ENCODE data around the gene TMEM222. TPM values are rescaled to one million over a fixed set of nuclear protein-coding genes. Genes with fewer than 3 reads are reported as not detected.
"Not testable (repeated sequence)": the region's sequence is repeated elsewhere in the genome, so short reads cannot be mapped to it uniquely, and the experiment has no call there.

The TMEM222 gene, protein sequence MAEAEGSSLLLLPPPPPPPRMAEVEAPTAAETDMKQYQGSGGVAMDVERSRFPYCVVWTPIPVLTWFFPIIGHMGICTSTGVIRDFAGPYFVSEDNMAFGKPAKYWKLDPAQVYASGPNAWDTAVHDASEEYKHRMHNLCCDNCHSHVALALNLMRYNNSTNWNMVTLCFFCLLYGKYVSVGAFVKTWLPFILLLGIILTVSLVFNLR
- total RNA-seq, result 26.8 TPM
- long read RNA-seq, transcript TMEM222-211 (6 exons, 1,613 nt), result major isoform, 29 of 45 reads
- long read RNA-seq, partial matches to known transcripts, result 7 of 45 reads
- long read RNA-seq, other reads (novel, unspliced or antisense), result 2 of 45 reads

DNA sequence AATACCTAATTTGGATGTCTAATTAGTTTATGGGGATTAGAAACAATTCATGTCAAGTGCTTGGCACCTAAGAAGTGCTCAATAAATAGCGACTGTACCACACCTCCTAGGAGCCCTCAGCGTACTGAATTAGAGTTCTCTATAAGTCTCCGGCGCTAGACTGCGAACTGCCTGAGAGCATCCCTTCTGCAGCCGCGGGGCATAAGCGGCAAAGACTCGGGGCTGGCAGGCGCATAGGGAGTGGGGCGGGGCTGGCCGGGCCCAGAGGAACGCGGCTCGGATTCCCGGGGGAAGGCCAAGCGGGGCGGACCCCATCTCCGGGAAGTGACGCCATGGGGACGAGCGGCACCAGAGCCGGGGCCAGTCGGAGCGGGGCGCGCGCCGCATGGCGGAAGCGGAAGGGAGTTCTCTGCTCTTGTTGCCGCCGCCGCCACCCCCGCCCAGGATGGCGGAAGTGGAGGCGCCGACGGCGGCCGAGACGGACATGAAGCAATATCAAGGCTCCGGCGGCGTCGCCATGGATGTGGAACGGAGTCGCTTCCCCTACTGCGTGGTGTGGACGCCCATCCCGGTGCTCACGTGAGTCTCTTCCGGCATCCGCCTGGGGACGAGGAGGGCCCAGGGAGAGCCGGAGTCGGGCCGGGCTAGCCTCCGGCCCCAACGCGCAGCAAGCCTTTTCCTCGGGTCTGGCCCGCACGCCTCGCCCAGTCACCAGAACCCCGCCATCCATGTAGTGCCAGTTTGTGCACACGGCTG is at the start of gene TMEM222:
Gene TMEM222, plus strand, starts transcription at position 351 of the 756 bp plus-strand sequence. Its CDS starts 35 bp downstream, at position 386.
- peak; percentile 99 for DNase-seq (ENCODE audit: low spot score)
- intact Hi-C loops (cut with DNase I), result loop anchor here (5.0 kb wide), 1 partner anchor 45 kb away; the partner anchor contains the start of gene MAP3K6

DNA sequence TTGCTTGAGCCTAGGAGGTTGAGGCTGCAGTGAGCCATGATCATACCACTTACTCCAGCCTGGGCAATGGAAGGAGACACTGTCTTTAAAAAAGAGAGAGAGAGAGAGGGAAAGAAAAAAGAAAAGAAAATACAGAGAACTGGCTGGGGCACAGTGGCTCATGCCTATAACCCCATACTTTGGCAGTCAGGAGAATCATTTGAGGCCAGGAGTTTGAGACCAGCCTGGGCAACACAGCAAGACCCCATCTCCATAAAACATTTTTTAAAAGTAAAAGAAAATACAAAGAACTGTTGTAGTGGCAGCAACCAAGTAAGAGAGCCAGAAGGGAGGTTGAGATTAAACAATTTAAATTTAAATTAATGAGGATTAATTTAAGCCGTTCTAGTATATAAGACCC is 47.8 kb upstream of the TMEM222 start:
- DNase-seq (ENCODE audit: low spot score), result no peak
- intact Hi-C loops (cut with DNase I), result no loop called here

DNA sequence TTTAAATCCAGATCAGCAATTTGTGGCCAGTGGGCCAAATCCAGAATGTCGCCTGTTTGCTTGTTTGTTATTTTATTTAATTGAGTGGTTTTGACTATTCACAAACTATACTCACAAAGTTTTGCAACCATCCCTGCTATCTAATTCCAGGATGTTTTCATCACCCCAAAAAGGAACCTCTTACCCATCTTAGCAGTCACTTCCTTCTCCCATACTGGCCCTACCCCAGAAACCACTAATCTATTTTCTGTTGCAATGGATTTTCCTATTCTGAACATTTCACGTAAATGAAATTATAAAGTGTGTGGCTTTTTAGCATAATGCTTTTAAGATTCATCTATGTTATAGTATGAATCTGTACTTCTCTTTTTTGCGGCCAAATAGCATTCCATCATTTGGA is 46.3 kb upstream of the TMEM222 start:
- intact Hi-C loops (cut with DNase I), result no loop called here
- no peak for DNase-seq (ENCODE audit: low spot score)

DNA sequence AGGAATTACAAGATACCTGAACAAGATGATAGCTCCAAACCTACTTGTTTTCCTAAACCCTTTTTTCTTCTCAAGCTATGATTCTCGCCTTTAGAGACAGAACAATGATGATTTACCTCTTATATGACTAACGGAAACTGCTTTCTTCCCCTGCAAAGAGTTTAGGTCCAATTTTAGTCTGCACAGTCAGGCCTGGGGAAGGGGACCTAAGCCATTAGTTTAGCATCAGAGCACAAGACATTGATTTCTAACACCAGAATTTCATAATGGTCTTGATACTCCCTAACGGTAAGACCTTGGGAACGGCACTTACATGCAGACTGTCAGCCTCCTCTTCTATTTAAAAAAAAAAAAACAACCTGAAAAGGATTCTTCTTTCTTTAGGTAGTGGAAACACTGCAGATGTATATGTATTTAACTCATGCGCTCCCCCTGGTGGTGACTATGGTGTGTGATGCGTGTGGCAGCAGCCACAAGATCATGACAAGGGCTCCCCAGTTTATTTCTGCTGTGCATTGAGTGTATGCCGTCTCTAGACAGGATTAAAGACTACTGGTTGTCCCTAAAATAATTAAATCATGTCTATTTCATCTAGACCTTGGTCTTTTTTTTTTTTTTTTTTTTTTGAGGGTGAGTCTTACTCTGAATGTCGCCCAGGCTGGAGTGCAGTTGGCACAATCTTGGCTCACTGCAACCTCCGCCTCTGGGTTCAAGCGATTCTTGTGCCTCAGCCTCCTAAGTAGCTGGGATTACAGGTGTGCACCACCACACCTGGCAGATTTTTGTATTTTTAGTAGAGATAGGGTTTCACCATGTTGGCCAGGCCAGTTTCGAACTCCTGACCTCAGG is 37.3 kb upstream of the TMEM222 start:
- intact Hi-C loops (cut with DNase I), result loop anchor here (1.0 to 10.0 kb wide), 3 partner anchors 90 to 237 kb away; no protein-coding TSS in a partner anchor

DNA sequence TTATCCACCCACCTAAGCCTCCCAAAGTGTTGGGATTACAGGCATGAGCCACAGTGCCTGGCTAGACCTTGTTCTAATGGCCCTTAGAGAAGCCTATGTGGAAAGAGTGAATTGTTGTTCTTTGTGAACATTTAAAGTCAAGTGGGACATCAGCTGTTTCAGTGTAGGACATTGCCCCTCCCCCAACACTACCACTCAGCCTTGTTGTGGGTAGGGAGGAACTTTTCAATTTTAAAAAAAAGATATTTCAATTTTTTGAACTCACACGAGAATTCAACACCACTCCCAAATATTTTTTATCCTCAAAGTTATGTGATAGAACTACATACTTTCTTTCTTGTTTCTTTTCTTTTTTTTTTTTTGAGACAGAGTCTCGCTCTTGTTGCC is 36.7 kb upstream of the TMEM222 start:
- intact Hi-C loops (cut with DNase I), result loop anchor here (10.0 kb wide), 1 partner anchor 90 kb away; no protein-coding TSS in a partner anchor
- no peak for DNase-seq (ENCODE audit: low spot score)

More for the DNA sequence above, 37.3 kb upstream of the TMEM222 start:
- DNase-seq (ENCODE audit: low spot score), result peak; percentile 88

DNA sequence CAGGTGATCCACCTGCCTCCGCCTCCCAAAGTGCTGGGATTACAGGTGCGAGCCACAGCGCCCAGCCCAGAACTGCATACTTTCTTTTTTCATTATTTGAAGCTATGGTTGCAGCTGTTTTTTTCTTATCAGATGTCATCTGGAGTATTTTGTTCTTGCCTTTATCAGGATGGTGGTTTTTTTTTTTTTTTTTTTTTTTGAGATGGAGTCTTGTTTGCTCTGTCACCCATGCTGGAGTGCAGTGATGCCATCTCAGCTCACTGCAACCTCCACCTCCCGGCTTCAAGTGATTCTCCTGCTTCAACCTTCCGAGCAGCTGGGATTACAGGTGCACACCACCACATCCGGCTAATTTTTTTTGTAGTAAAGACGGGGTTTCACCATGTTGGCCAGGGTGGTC is 36.1 kb upstream of the TMEM222 start:
- DNase-seq (ENCODE audit: low spot score), result not testable (repeated sequence)
- intact Hi-C loops (cut with DNase I), result loop anchor here (10.0 kb wide), 1 partner anchor 91 kb away; no protein-coding TSS in a partner anchor

DNA sequence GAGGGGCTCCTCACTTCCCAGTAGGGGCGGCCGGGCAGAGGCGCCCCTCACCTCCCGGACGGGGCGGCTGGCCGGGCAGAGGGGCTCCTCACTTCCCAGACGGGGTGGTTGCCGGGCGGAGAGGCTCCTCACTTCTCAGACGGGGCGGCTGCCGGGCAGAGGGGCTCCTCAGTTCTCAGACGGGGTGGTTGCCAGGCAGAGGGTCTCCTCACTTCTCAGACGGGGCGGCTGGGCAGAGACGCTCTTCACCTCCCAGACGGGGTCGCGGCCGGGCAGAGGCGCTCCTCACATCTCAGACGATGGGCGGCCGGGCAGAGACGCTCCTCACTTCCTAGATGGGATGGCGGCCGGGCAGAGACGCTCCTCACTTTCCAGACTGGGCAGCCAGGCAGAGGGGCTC is 32.8 kb upstream of the TMEM222 start:
- DNase-seq (ENCODE audit: low spot score), result not testable (repeated sequence)
- intact Hi-C loops (cut with DNase I), result loop anchor here (10.0 kb wide), 1 partner anchor 94 kb away; no protein-coding TSS in a partner anchor

DNA sequence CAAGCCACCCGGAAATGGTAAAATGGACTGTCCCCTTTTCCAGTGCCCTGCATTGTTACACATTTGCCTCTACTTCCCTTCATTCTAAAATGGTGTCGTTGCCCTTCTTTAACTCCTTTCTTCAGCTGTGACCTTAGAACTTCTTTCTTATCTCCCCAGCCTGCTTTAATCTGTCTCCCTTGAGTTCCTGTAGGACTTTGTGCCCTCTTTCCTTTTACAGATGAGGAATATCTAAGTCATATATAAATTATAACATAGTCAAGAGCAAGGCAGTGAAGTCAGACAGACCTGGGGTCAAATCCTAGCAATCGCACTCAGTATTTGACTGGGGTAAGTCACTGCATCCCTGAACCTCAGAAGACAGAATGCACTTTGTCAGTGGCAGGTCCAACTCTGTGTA is 31.4 kb upstream of the TMEM222 start:
- intact Hi-C loops (cut with DNase I), result no loop called here
- DNase-seq (ENCODE audit: low spot score), result no peak

DNA sequence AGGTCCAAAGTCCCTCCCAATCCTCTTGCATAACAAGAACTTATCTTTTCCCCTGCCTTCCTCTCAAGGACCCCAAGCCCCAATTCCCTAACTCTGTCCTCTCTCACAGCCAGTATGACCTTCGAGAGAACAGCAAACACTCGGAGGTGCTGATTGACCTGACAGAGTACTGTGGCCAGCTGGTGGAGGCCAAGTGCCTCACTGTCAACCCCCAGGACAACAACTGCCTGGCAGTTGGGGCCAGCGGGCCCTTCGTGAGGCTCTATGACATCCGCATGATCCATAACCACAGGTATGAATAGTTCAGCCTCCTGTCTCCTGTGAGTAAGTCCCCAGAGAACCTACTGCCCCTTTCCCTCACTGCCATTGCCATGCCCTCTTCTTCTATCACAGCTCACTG is 29.9 kb upstream of the TMEM222 start:
- DNase-seq (ENCODE audit: low spot score), result no peak

DNA sequence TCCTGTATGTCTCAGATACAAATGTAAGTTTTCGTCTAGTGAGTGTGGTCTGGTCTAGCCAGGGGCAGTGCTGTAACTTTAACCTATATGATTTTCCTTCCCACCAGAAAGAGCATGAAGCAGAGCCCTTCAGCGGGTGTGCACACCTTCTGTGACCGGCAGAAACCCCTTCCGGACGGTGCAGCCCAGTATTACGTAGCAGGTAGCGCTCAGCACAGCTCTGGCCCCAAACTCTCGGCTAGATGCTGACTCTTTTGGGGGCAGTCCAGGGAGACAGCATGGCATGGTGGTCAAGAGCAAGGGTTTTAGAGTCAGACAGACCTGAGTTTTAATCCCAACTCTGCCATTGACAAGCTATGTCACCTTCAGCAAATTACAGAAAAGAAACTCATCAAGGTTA is 28.0 kb upstream of the TMEM222 start:
- no peak for DNase-seq (ENCODE audit: low spot score)
- intact Hi-C loops (cut with DNase I), result no loop called here

More for the DNA sequence above, 29.9 kb upstream of the TMEM222 start:
- intact Hi-C loops (cut with DNase I), result no loop called here

DNA sequence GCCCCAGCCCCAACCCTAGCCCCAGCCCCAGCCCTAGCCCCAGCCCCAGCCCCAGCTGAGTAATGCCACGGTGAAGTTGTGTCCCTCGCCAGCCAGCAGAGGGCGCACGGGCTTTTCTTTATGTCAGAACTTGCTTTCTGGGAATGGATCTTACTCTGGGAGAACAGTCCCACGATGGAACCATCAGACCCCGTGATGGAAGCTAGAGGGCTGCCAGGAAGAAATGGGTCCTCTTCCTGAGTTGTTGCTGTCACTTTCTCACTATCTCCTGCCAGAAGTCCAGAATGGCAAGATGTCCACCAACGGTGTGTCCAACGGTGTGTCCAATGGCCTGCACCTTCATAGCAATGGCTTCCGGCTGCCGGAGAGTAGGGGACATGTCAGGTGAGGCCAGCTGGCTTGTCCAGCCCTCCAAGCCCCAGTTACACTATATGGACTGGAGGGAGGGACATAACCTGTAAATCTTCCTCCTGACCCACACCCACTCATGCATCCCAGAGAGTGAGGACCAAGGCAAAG is 25.1 kb upstream of the TMEM222 start:
- DNase-seq (ENCODE audit: low spot score), result peak; percentile 85
- intact Hi-C loops (cut with DNase I), result no loop called here

DNA sequence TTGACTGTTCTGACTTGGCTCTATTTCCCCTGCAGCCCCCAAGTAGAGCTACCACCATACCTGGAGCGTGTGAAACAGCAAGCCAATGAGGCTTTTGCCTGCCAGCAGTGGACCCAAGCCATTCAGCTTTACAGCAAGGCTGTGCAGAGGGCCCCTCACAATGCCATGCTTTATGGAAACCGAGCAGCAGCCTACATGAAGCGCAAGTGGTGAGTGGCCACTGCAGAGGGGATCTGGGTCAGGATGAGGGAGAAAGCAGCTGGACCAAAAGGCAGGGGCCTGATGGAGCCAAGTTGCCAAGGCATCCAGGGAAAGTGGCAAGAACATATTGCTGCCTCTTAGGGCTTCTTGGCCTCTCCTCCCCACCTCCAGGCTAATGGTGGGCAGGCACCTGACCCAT is 24.1 kb upstream of the TMEM222 start:
- intact Hi-C loops (cut with DNase I), result no loop called here
- DNase-seq (ENCODE audit: low spot score), result no peak

DNA sequence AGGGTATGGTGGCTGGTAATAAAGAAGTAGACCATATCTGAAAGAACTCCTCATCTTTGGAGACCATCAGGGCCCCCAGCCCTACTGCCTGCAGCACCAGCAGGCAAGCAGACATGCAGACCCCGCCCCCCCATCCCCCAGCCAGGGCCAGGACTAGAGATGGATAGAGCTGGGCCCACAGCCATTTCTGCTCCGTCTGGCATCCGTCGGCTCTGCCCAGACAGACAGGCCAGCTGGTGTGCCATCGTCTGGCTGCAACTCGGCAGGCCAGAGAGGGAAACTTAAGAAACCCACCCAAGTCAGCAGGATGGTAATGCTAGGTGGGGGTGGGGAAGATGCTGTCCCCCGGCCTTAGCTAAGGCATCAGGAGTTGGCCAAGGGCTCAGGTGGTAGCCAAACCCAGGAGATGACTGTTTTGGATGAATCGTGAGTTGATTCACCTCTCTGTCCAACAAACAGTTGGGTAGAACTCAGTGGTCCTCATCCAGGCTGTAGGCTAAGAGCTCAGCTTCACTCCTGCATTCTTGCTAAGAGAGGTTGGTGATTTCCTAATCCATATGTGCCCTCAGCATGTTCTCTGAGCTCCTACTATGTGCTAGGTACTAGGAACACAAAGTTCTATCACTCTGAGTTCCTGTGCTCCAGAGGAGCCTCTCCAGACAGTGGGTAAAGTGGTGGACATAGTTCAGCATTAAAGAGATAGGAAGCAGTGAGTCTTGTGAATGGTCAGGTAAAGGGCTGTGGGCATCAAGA is 23.2 kb upstream of the TMEM222 start:
- DNase-seq (ENCODE audit: low spot score), result no peak
- intact Hi-C loops (cut with DNase I), result no loop called here

DNA sequence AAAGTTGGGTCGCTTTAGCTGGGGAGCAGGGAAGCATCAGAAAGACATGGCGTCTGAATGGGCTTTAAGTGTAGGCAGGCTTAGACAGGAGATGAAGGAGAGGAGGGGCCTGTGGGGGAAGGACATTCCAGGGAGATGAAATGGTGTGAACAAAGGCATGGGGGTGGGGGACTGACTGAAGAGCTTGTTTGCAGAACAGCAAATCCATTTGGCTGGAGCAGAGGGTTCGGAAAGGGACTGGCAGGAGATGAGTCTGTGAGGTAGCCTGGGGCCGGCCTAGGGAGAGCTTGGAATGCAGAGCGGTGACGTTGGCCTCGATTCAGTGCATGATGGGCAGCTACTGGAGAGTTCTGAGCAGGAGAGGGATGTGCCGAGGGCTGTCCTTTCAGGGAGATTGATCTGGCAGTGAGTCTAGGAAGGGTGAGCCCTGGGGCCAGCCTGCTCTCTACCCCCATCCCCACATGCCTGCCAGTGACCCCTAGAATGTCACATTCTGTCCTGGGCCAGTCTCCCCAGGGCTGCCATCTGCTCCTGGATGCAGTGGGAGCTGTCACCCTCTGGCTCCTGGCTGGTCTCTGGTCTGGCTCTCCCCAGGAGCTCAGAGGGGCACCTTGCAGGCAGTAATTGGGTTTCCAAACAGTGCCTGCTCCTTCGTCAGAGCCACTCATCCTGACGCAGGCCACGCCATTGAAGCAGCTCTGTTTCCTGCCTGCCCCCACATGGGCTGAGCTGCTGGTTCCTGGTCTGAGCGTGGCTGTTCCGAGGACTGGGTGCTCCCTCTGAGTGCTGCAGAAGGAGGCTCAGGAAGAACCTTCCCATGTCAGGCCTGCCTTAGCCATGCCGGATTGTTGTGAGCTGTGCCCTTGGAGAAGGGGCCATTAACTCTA is 22.3 kb upstream of the TMEM222 start:
- intact Hi-C loops (cut with DNase I), result loop anchor here (2.0 kb wide), 3 partner anchors 95 to 365 kb away; no protein-coding TSS in a partner anchor

DNA sequence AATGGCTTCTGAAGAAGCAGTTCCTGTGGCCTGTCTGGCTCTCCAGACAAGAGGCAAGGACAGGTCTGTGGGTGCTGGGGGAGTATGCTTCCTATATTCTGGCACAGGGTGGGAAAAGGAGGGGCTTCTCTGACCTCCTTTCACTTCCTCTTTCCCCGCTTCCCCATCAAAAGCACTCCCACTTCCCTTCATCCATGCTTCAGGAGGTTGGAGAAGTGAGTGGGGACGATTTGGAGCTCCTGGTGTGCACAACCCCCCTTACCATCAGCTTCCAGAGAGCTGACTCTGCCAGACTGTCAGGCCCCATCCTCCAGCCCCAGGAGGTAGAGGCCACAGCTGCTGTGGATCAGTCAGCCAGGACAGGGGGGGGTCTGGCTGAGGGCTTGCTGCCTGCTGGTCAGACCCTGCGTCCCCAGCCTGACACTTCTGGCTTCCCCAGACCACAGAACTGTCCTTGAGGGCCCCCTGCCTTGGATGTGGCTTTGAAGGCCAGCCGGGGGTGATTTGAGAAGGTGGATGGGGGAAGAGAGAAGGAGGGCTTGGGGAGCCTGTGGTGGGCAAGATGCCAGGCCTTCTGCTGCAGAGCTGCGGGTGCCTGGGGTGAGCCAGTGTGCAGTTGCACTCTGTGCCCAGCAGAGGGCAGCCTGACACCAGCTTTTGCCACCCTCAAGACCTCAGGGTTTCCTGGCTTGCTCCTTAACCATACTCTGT is 21.5 kb upstream of the TMEM222 start:
- DNase-seq (ENCODE audit: low spot score), result peak; percentile 92
- intact Hi-C loops (cut with DNase I), result loop anchor here (2.0 kb wide), 3 partner anchors 94 to 364 kb away; no protein-coding TSS in a partner anchor

More for the DNA sequence above, 22.3 kb upstream of the TMEM222 start:
- peak; percentile 81 for DNase-seq (ENCODE audit: low spot score)

DNA sequence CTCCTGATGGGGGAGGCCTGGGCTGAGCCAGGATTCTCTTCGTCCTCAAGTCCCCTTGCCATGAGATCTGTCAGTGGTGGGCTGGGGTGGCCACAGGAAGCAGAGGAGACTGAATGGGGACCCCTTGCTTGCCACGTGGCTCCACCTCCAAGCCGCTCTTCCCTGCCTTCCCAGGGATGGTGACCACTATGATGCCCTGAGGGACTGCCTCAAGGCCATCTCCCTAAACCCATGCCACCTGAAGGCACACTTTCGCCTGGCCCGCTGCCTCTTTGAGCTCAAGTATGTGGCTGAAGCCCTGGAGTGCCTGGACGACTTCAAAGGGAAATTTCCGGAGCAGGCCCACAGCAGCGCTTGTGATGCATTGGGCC is 20.9 kb upstream of the TMEM222 start:
- intact Hi-C loops (cut with DNase I), result loop anchor here (2.0 kb wide), 3 partner anchors 94 to 364 kb away; no protein-coding TSS in a partner anchor
- DNase-seq (ENCODE audit: low spot score), result no peak
